ENCODE measurements around the gene VKORC1. TPM values are rescaled to one million over a fixed set of nuclear protein-coding genes. Genes with fewer than 3 reads are reported as not detected.

Gene VKORC1
- total and polyA plus RNA-seq, 2 of the 4 experiments (the other 2 are of a cell fraction): 65.2 to 317 TPM

DNA sequence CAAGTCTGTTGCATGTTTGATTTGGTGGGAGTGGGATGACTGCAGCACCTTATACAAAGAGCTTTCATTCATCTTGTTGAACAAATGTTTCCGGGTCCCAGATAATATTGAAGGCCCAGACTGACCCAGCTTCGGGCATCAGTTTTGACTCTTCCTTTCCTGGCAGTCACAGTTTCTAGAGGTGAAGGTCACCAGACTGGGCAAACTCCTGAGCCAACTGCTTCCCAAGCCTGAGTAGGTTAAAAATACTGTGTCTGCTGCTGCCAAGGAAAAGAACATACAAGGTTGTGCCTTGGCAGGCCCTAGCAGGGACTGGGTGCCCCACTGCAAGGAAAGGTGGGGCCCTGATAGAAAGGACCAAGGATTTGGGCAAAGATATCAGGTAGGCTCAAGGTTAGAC lies 18.1 kb upstream of the VKORC1 start (continued):
- no peak for TF ChIP-seq CHD1 (IDR thresholded peaks at IDR 0.05; ENCODE audit: low read depth, low read length)

GRCh38 chr16:31111881-31112466 lies 17.4 kb upstream of the VKORC1 start:
- no peak overlapping the region for H3K27ac ChIP-seq (ENCODE audit: insufficient read depth, low read length)
- in situ Hi-C loops (cut with MboI; ENCODE audit: low sequenced_read_pairs) (no loop called here), intact Hi-C loops (cut with micrococcal nuclease) (no loop called here), dilution Hi-C loops (cut with HindIII; ENCODE audit: low sequenced_read_pairs, unreplicated experiment) (no loop called here)
- no peak overlapping the region for H2BK5ac ChIP-seq (ENCODE audit: low read depth, low read length, poor library complexity, severe bottlenecking)
- no peak overlapping the region for H2BK20ac ChIP-seq (ENCODE audit: low read depth, low read length)
- H3K9me3 ChIP-seq (ENCODE audit: control insufficient read depth, insufficient read depth, low read length): no peaks in the 10 kb centered on the region
- no peak overlapping the region for H3K4me3 ChIP-seq (ENCODE audit: insufficient read depth, low read depth, low read length)
- BruUV-seq (replicated peaks): TSS peak; percentile 43
- H3K56ac ChIP-seq (ENCODE audit: extremely low read depth, insufficient read depth, low read length): no peak overlapping the region
- peaks cover 40% of the 10 kb centered on the region for H3K36me3 ChIP-seq (ENCODE audit: control insufficient read depth, insufficient read depth, low read length)
- POLR2A ChIA-PET (ENCODE audit: unreplicated experiment): no interaction called here
- no peak overlapping the region for H3K4me2 ChIP-seq (ENCODE audit: low read depth, low read length)
- CTCF ChIA-PET: no interaction called here
- no peak overlapping the region for H2BK15ac ChIP-seq (ENCODE audit: low read depth, low read length)
- TF ChIP-seq RCOR1 (IDR thresholded peaks at IDR 0.05; ENCODE audit: insufficient replicate concordance, low read length): no peak
- no peak for TF ChIP-seq RAD21 (IDR thresholded peaks at IDR 0.05; ENCODE audit: low read length)
- TF ChIP-seq CHD1 (IDR thresholded peaks at IDR 0.05; ENCODE audit: low read depth, low read length): no peak
- no peak for TF ChIP-seq NFE2L2 (IDR thresholded peaks at IDR 0.05; ENCODE audit: low read depth, low read length)
- no peak for TF ChIP-seq SMC3 (IDR thresholded peaks at IDR 0.05; ENCODE audit: low read depth, low read length)
- TF ChIP-seq, protein P1, sequence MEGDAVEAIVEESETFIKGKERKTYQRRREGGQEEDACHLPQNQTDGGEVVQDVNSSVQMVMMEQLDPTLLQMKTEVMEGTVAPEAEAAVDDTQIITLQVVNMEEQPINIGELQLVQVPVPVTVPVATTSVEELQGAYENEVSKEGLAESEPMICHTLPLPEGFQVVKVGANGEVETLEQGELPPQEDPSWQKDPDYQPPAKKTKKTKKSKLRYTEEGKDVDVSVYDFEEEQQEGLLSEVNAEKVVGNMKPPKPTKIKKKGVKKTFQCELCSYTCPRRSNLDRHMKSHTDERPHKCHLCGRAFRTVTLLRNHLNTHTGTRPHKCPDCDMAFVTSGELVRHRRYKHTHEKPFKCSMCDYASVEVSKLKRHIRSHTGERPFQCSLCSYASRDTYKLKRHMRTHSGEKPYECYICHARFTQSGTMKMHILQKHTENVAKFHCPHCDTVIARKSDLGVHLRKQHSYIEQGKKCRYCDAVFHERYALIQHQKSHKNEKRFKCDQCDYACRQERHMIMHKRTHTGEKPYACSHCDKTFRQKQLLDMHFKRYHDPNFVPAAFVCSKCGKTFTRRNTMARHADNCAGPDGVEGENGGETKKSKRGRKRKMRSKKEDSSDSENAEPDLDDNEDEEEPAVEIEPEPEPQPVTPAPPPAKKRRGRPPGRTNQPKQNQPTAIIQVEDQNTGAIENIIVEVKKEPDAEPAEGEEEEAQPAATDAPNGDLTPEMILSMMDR (conservative IDR thresholded peaks at IDR 0.05; ENCODE audit: low read depth, low read length): no peak
- TF ChIP-seq RFX5 (IDR thresholded peaks at IDR 0.05; ENCODE audit: low read depth, low read length): no peak
- no peak for TF ChIP-seq POLR2A (IDR thresholded peaks at IDR 0.05; ENCODE audit: low read depth, low read length)
- TF ChIP-seq, protein P2, sequence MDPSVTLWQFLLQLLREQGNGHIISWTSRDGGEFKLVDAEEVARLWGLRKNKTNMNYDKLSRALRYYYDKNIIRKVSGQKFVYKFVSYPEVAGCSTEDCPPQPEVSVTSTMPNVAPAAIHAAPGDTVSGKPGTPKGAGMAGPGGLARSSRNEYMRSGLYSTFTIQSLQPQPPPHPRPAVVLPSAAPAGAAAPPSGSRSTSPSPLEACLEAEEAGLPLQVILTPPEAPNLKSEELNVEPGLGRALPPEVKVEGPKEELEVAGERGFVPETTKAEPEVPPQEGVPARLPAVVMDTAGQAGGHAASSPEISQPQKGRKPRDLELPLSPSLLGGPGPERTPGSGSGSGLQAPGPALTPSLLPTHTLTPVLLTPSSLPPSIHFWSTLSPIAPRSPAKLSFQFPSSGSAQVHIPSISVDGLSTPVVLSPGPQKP (IDR thresholded peaks at IDR 0.05; ENCODE audit: borderline replicate concordance, low read depth, low read length): no peak
- TF ChIP-seq BHLHE40 (IDR thresholded peaks at IDR 0.05; ENCODE audit: low read depth, low read length): no peak
- TF ChIP-seq CEBPB (IDR thresholded peaks at IDR 0.05; ENCODE audit: low read depth, low read length): no peak
- TF ChIP-seq, protein P3, sequence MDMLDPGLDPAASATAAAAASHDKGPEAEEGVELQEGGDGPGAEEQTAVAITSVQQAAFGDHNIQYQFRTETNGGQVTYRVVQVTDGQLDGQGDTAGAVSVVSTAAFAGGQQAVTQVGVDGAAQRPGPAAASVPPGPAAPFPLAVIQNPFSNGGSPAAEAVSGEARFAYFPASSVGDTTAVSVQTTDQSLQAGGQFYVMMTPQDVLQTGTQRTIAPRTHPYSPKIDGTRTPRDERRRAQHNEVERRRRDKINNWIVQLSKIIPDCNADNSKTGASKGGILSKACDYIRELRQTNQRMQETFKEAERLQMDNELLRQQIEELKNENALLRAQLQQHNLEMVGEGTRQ (IDR thresholded peaks at IDR 0.05; ENCODE audit: low read depth, low read length): no peak
- TF ChIP-seq MXI1 (IDR thresholded peaks at IDR 0.05; ENCODE audit: borderline replicate concordance, low read depth, low read length): no peak
- peaks cover 11% of the 10 kb centered on the region; the same call in 1 of the 2 replicates for H3K9me1 ChIP-seq (ENCODE audit: insufficient read depth, low read length)
- no peak overlapping the region for H4K5ac ChIP-seq (ENCODE audit: low read depth, low read length)
- no peak overlapping the region for H2AK9ac ChIP-seq (replicated peaks; ENCODE audit: low read depth, low read length, poor library complexity)
- no peak overlapping the region for H2AFZ ChIP-seq (replicated peaks; ENCODE audit: low read length, poor library complexity)
- H3K14ac ChIP-seq (replicated peaks; ENCODE audit: low read depth, low read length): no peak overlapping the region
- H3K4ac ChIP-seq (ENCODE audit: low read depth, low read length): no peak overlapping the region
- H3K18ac ChIP-seq (ENCODE audit: low read depth, low read length): no peak overlapping the region
- DNase-seq (no peak), ATAC-seq (ENCODE audit: low read depth) (no peak)
- H3K79me1 ChIP-seq (ENCODE audit: low read depth in 1 of 2, low read length in 2 of 2): peaks cover 22 to 50% of the 10 kb centered on the region in 2 experiments
- H3K4me1 ChIP-seq (ENCODE audit: control insufficient read depth, insufficient read depth, low read length): peaks cover 2% of the 10 kb centered on the region; the same call in 1 of the 2 replicates
- no peak overlapping the region for H3K23ac ChIP-seq (ENCODE audit: low read depth, low read length)
- no peak overlapping the region for H3K9ac ChIP-seq (ENCODE audit: low read depth, low read length)
- no peak overlapping the region for H4K8ac ChIP-seq (ENCODE audit: low read depth in 2 of 2, low read length in 2 of 2)
- no peak overlapping the region for H2AK5ac ChIP-seq (ENCODE audit: low read depth, low read length)
- H3K27me3 ChIP-seq (ENCODE audit: control insufficient read depth, insufficient read depth, low read length): no peaks in the 10 kb centered on the region
- no peak overlapping the region for H4K91ac ChIP-seq (ENCODE audit: insufficient read depth, low read depth, low read length)
- no peak overlapping the region for H2BK120ac ChIP-seq (ENCODE audit: low read depth, low read length)
- H4K20me1 ChIP-seq (ENCODE audit: insufficient read depth, low read length): no peaks in the 10 kb centered on the region; the same call in 1 of the 2 replicates
- 98% methylated on average over 10 of the region's 23 CpGs; no CpG with 5 or more reads in 1 of the 2 experiments for WGBS, 2 experiments (ENCODE audit: extremely low coverage in 2 of 2, insufficient read length in 1 of 2)
